HCT116 (cell line): ENCODE measurements around the gene LIPG. TPM values are rescaled to one million over a fixed set of nuclear protein-coding genes. Genes with fewer than 3 reads are reported as not detected.

ENCODE experiments used
- ATAC-seq: fragments of 200-7000 bp; cut with Tn5 transposase; 2 replicates; pipeline ENCODE4 v1.9.1; 2020; ENCODE audit warnings: mild to moderate bottlenecking, moderate library complexity
- BruUV-seq: library from RNA; stranded (reverse); fragments of 400-500 nt; replicated peaks from 2 replicates; lab custom pipeline; 2021; lab: Mats Ljungman, UMichigan
- CTCF ChIA-PET: fragments of 300-600 bp; sonication (Branson Sonifier 250); formaldehyde crosslinking; loops from one replicate; lab custom pipeline; 2021; ENCODE audit warnings: antibody characterized with exemption; lab: Charles Lee
- POLR2A ChIA-PET: fragments of 300-600, 350-600 bp; sonication (Branson Sonifier 250); formaldehyde crosslinking; loops from one replicate; lab custom pipeline; 2021; ENCODE audit warnings: antibody characterized with exemption; lab: Charles Lee
- RAD21 ChIA-PET, 2 experiments: fragments of 300-600 bp; sonication (Branson Sonifier 250); formaldehyde crosslinking; loops; one replicate each; lab custom pipeline; 2023; ENCODE audit warnings: low total read pairs in 2 of 2; ENCODE audit not compliant: uncharacterized antibody in 2 of 2, unreplicated experiment in 2 of 2, low non-redundant PET in 1 of 2; lab: Charles Lee
- DNase-seq: peaks from one replicate; pipeline ENCODE4 v3.0.0-alpha.2; 2010; ENCODE audit warnings: low read depth, low spot score
- H2AFZ ChIP-seq: fragments of 200-600 bp; shearing (Covaris generic), sonication (generic); 2 replicates; pipeline ENCODE4 v1.6.1; 2017; ENCODE audit warnings: low read depth, mixed run types, mixed read lengths, antibody characterized with exemption, low read length; ENCODE audit not compliant: poor library complexity, severe bottlenecking
- H3K27ac ChIP-seq: 2 replicates; pipeline ENCODE4 v1.5.1; 2012; ENCODE audit warnings: low read depth, low read length
- H3K27me3 ChIP-seq: fragments of 200-600 bp; sonication (generic); 2 replicates; pipeline ENCODE4 v1.6.1; 2016; ENCODE audit warnings: mixed run types, low read length, mixed read lengths; ENCODE audit not compliant: insufficient read depth
- H3K36me3 ChIP-seq, 2 experiments: fragments of 200-500 bp in 1 of 2; fragments of 200-600 bp in 1 of 2; sonication (Bioruptor generic) in 1 of 2; sonication (generic) in 1 of 2; 2 replicates each; pipeline versions ENCODE4 v1.5.1 to v1.6.1; 2014 to 2016; ENCODE audit warnings: low read length in 2 of 2, inconsistent platforms in 1 of 2, mixed read lengths in 1 of 2, mixed run types in 1 of 2; ENCODE audit not compliant: insufficient read depth in 2 of 2, control insufficient read depth in 1 of 2
- H3K4me1 ChIP-seq, 2 experiments: fragments of 200-600 bp in 1 of 2; sonication (generic) in 1 of 2; 2 replicates each; pipeline versions ENCODE4 v1.5.1 to v1.6.1; 2012 to 2017; ENCODE audit warnings: low read length in 2 of 2, inconsistent platforms in 1 of 2, mild to moderate bottlenecking in 1 of 2, mixed read lengths in 1 of 2, mixed run types in 1 of 2, moderate library complexity in 1 of 2; ENCODE audit not compliant: insufficient read depth in 2 of 2, control insufficient read depth in 1 of 2
- H3K4me2 ChIP-seq: fragments of 200-600 bp; sonication (generic); 2 replicates; pipeline ENCODE4 v1.6.1; 2017; ENCODE audit warnings: mixed run types, low read length, mixed read lengths
- H3K4me3 ChIP-seq, 2 experiments: fragments of 200-600 bp in 1 of 2; sonication (generic) in 1 of 2; replicated peaks in 1 of 2; 2 replicates each; pipeline ENCODE4 v1.5.1; 2011 to 2016; ENCODE audit warnings: low read length in 2 of 2, control low read depth in 1 of 2, low read depth in 1 of 2, mild to moderate bottlenecking in 1 of 2, mixed read lengths in 1 of 2, mixed run types in 1 of 2
- H3K79me2 ChIP-seq: fragments of 200-600 bp; sonication (generic); 2 replicates; pipeline ENCODE4 v1.6.1; 2017; ENCODE audit warnings: mild to moderate bottlenecking, mixed run types, low read length, moderate library complexity, mixed read lengths; ENCODE audit not compliant: insufficient read depth
- H3K9ac ChIP-seq: fragments of 200-600 bp; sonication (generic); 2 replicates; pipeline ENCODE4 v1.6.1; 2016; ENCODE audit warnings: low read length, mixed read lengths
- H3K9me2 ChIP-seq: fragments of 200-600 bp; sonication (generic), shearing (Covaris generic); 2 replicates; pipeline ENCODE4 v1.6.1; 2017; ENCODE audit warnings: mixed run types, mild to moderate bottlenecking, moderate library complexity; ENCODE audit not compliant: insufficient read depth
- H3K9me3 ChIP-seq, 2 experiments: fragments of 200-500 bp in 1 of 2; fragments of 200-600 bp in 1 of 2; sonication (Bioruptor generic) in 1 of 2; sonication (generic) in 1 of 2; 2 replicates each; pipeline ENCODE4 v1.6.1; 2014 to 2017; ENCODE audit warnings: low read length in 2 of 2, mixed read lengths in 2 of 2, inconsistent platforms in 1 of 2, low read depth in 1 of 2, mild to moderate bottlenecking in 1 of 2, mixed run types in 1 of 2, moderate library complexity in 1 of 2; ENCODE audit not compliant: control insufficient read depth in 1 of 2, insufficient read depth in 1 of 2
- H4K20me1 ChIP-seq: fragments of 200-600 bp; sonication (generic), shearing (Covaris generic); 2 replicates; pipeline ENCODE4 v1.6.1; 2017; ENCODE audit warnings: mixed run types, mild to moderate bottlenecking, moderate library complexity; ENCODE audit not compliant: insufficient read depth
- CBX3 ChIP-seq: IDR thresholded peaks from 2 replicates; pipeline ENCODE4 v1.6.1; 2012; ENCODE audit warnings: low read depth
- CEBPB ChIP-seq: IDR thresholded peaks from 2 replicates; pipeline ENCODE4 v1.6.1; 2012; ENCODE audit warnings: low read depth
- ELF1 ChIP-seq: IDR thresholded peaks from 2 replicates; pipeline ENCODE4 v1.6.1; 2012; ENCODE audit warnings: low read depth, borderline replicate concordance
- EZH2 ChIP-seq: fragments of 200-600 bp; sonication (generic); IDR thresholded peaks from 2 replicates; pipeline ENCODE4 v1.6.1; 2017; ENCODE audit warnings: antibody characterized with exemption, mixed run types
- EZH2phosphoT487 ChIP-seq: fragments of 200-600 bp; IDR thresholded peaks from 2 replicates; pipeline ENCODE4 v1.6.1; 2018; ENCODE audit warnings: antibody characterized with exemption, borderline replicate concordance
- JUND ChIP-seq: IDR thresholded peaks from 2 replicates; pipeline ENCODE4 v1.6.1; 2012
- MAX ChIP-seq: IDR thresholded peaks from 2 replicates; pipeline ENCODE4 v1.6.1; 2012
- POLR2A ChIP-seq: IDR thresholded peaks from 2 replicates; pipeline ENCODE4 v1.7.0; 2011; ENCODE audit warnings: borderline replicate concordance; ENCODE audit not compliant: insufficient read depth, insufficient read length; ENCODE audit errors: extremely low read depth
- POLR2AphosphoS5 ChIP-seq: IDR thresholded peaks from 2 replicates; pipeline ENCODE4 v1.6.1; 2011; ENCODE audit warnings: mild to moderate bottlenecking, low read depth, low read length, moderate library complexity
- REST ChIP-seq: IDR thresholded peaks from 2 replicates; pipeline ENCODE4 v1.6.1; 2012; ENCODE audit warnings: low read depth
- SIN3A ChIP-seq: IDR thresholded peaks from 2 replicates; pipeline ENCODE4 v1.6.1; 2012; ENCODE audit warnings: low read depth
- SP1 ChIP-seq: IDR thresholded peaks from 2 replicates; pipeline ENCODE4 v1.6.1; 2012; ENCODE audit warnings: low read depth
- SRF ChIP-seq: IDR thresholded peaks from 2 replicates; pipeline ENCODE4 v1.6.1; 2012; ENCODE audit warnings: low read depth
- TCF7L2 ChIP-seq: IDR thresholded peaks from 2 replicates; pipeline ENCODE4 v1.7.0; 2011; ENCODE audit warnings: borderline replicate concordance, inconsistent platforms; ENCODE audit not compliant: insufficient read depth, insufficient read length; ENCODE audit errors: extremely low read depth
- ZFX ChIP-seq: fragments of 450-650 bp; IDR thresholded peaks from 2 replicates; pipeline ENCODE4 v1.6.1; 2017
- ZNF274 ChIP-seq: fragments of 200-500 bp; sonication (Bioruptor generic); IDR thresholded peaks from 2 replicates; pipeline ENCODE4 v1.6.1; 2014; ENCODE audit warnings: mild to moderate bottlenecking, low read depth, low read length, inconsistent platforms
- intact Hi-C: fragments of 100-400 bp; cut with micrococcal nuclease; formaldehyde crosslinking; loops from 2 replicates; pipeline ENCODE4 v1.10.0; 2022
- total RNA-seq: library from RNA; stranded (reverse); gene quantifications from one replicate; pipeline ENCODE4 v1.2.1, GENCODE V29; 2021; ENCODE audit not compliant: unreplicated experiment

LIPG gene
- total RNA-seq, 1 experiment from 2014 or later, result 2.6 TPM

- CTCF ChIA-PET, result no interaction called here
- H3K36me3 ChIP-seq, result no peaks in the 10 kb centered on the region
- intact Hi-C loops, result no loop called here
- DNase-seq, result no peak
- no peak overlapping the region for H3K9ac ChIP-seq
- H3K9me2 ChIP-seq, result no peaks in the 10 kb centered on the region
- H3K9me3 ChIP-seq, result no peaks in the 10 kb centered on the region
- H3K4me1 ChIP-seq, result peaks cover 17 to 33% of the 10 kb centered on the region in 2 experiments
- TF ChIP-seq SP1 (no peak), TCF7L2 (no peak), ZFX (no peak), JUND (no peak)
- TF ChIP-seq, all 23 proteins: peak for 0
- Histone ChIP-seq H3K4me3 (no peak overlapping the region), H3K27ac (no peak overlapping the region), H3K4me2 (no peak overlapping the region), H2AFZ (no peak overlapping the region), H4K20me1 (no peaks in the 10 kb centered on the region), H3K79me2 (no peaks in the 10 kb centered on the region), H3K27me3 (peaks cover 4% of the 10 kb centered on the region; the same call in 1 of the 2 replicates)
- RAD21 ChIA-PET, result interaction anchor here in 1 of 2 experiments (1.0 kb wide), 1 partner anchor 161 kb away, joined by 3 read pairs; no protein-coding TSS in a partner anchor
- POLR2A ChIA-PET, result no interaction called here
- BruUV-seq, result no TSS peak
- ATAC-seq, result no peak
Observed at GRCh38 chr18:49566217-49566770, 4.4 kb downstream of the LIPG start.

GRCh38 chr18:49566985-49567384 is 5.1 kb downstream of the LIPG start:
- Histone ChIP-seq H3K27me3 (0 out of 2 replicates have a peak, but pooled peaks cover 4% of the 10 kb centered on the region), H4K20me1 (no peaks in the 10 kb centered on the region), H3K4me1 (peaks cover 15 to 26% of the 10 kb centered on the region in 2 experiments), H3K4me3 (no peak overlapping the region), H3K4me2 (no peak overlapping the region), H2AFZ (no peak overlapping the region), H3K9ac (no peak overlapping the region), H3K36me3 (no peaks in the 10 kb centered on the region), H3K27ac (no peak overlapping the region), H3K79me2 (no peaks in the 10 kb centered on the region), H3K9me3 (no peaks in the 10 kb centered on the region), H3K9me2 (no peaks in the 10 kb centered on the region)
- POLR2A ChIA-PET, result no interaction called here
- DNase-seq, result no peak
- no peak for ATAC-seq
- intact Hi-C loops, result no loop called here
- RAD21 ChIA-PET, result no interaction called here
- no TSS peak for BruUV-seq
- CTCF ChIA-PET, result no interaction called here
- TF ChIP-seq POLR2A, result no peak
- no peak for TF ChIP-seq ZNF274
- no peak for TF ChIP-seq EZH2
- TF ChIP-seq SRF, result no peak
- TF ChIP-seq CBX3, result no peak
- TF ChIP-seq MAX, result no peak
- TF ChIP-seq EZH2phosphoT487, result no peak
- TF ChIP-seq CEBPB, result no peak
- no peak for TF ChIP-seq SP1
- TF ChIP-seq JUND, result no peak
- TF ChIP-seq TCF7L2, result no peak
- TF ChIP-seq POLR2AphosphoS5, result no peak
- no peak for TF ChIP-seq ZFX
- TF ChIP-seq REST, result no peak
- TF ChIP-seq ELF1, result no peak
- TF ChIP-seq SIN3A, result no peak
